ENCODE data around the gene EEIG2.
"Not testable (repeated sequence)": the region's sequence is repeated elsewhere in the genome, so short reads cannot be mapped to it uniquely, and the experiment has no call there.

DNA sequence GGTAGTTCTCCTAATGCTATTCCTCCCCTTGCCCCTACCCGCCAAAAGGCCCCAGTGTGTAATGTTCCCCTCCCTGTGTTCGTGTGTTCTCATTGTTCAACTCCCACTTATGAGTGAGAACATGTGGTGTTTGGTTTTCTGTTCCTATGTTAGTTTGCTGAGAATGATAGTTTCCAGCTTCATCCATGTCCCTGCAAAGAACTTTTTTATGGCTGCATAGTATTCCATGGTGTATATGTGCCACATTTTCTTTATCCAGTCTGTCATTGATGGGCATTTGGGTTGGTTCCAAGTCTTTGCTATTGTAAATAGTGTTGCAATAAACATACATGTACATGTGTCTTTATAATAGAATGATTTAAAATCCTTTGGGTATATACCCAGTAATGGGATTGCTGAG lies 46.0 kb upstream of the EEIG2 start:
- not testable (repeated sequence) for TF ChIP-seq POLR2A (IDR thresholded peaks at IDR 0.05; ENCODE audit: extremely low read depth, insufficient read length)
- TF ChIP-seq, protein P1, sequence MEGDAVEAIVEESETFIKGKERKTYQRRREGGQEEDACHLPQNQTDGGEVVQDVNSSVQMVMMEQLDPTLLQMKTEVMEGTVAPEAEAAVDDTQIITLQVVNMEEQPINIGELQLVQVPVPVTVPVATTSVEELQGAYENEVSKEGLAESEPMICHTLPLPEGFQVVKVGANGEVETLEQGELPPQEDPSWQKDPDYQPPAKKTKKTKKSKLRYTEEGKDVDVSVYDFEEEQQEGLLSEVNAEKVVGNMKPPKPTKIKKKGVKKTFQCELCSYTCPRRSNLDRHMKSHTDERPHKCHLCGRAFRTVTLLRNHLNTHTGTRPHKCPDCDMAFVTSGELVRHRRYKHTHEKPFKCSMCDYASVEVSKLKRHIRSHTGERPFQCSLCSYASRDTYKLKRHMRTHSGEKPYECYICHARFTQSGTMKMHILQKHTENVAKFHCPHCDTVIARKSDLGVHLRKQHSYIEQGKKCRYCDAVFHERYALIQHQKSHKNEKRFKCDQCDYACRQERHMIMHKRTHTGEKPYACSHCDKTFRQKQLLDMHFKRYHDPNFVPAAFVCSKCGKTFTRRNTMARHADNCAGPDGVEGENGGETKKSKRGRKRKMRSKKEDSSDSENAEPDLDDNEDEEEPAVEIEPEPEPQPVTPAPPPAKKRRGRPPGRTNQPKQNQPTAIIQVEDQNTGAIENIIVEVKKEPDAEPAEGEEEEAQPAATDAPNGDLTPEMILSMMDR (IDR thresholded peaks at IDR 0.05; ENCODE audit: low read depth, low read length), result not testable (repeated sequence)

All from NB4 (cell line).